Naive thymus-derived CD8-positive, alpha-beta T cell (primary cell): ENCODE data around the gene CYP1B1. TPM values are rescaled to one million over a fixed set of nuclear protein-coding genes. Genes with fewer than 3 reads are reported as not detected.
A peak's percentile ranks its signal among the peaks of the same experiment; 100 is the strongest.

Experiments
- ATAC-seq, 2 donors: fragments of 150-1000 bp; cut with Tn5 transposase in 1 of 2; sonication (Bioruptor Pico), chemical (Tn5 transposase) in 1 of 2; 1 replicate in 1 of 2; 2 replicates in 1 of 2; pipeline ENCODE4 v1.10.0; 2021; ENCODE audit warnings: mild to moderate bottlenecking in 2 of 2, moderate library complexity in 2 of 2
- POLR2A ChIA-PET: fragments of 350-600 bp; sonication (Branson Sonifier 250); formaldehyde crosslinking; loops from one replicate; lab custom pipeline; 2021; ENCODE audit warnings: antibody characterized with exemption; lab: Charles Lee
- DNase-seq, 10 donors: peaks; one replicate each; pipeline versions ENCODE4 v3.0.0 to v3.0.0-alpha.2; 2020 to 2022
- H3K27ac Mint-ChIP-seq, 10 donors: one replicate each; pipeline ENCODE4 v1.8.0; 2020 to 2022; ENCODE audit warnings: mild to moderate bottlenecking in 10 of 10, mixed read lengths in 10 of 10, moderate library complexity in 4 of 10, inconsistent platforms in 1 of 10
- H3K27me3 Mint-ChIP-seq, 5 donors: one replicate each; pipeline ENCODE4 v1.8.0; 2021 to 2022; ENCODE audit warnings: mixed read lengths in 5 of 5
- H3K36me3 Mint-ChIP-seq, 3 donors: one replicate each; pipeline ENCODE4 v1.8.0; 2020 to 2022; ENCODE audit warnings: mixed read lengths in 3 of 3, mild to moderate bottlenecking in 2 of 3, inconsistent platforms in 1 of 3
- H3K4me1 Mint-ChIP-seq, 4 donors: one replicate each; pipeline ENCODE4 v1.8.0; 2021 to 2022; ENCODE audit warnings: mixed read lengths in 4 of 4
- H3K4me3 Mint-ChIP-seq, 10 donors: one replicate each; pipeline ENCODE4 v1.8.0; 2020 to 2022; ENCODE audit warnings: mild to moderate bottlenecking in 10 of 10, mixed read lengths in 10 of 10, moderate library complexity in 6 of 10, inconsistent platforms in 1 of 10
- H3K9me3 Mint-ChIP-seq, 9 donors: one replicate each; pipeline ENCODE4 v1.8.0; 2020 to 2022; ENCODE audit warnings: mixed read lengths in 9 of 9, mild to moderate bottlenecking in 3 of 9, inconsistent platforms in 1 of 9, moderate library complexity in 1 of 9
- polyA plus RNA-seq, 3 donors: library from polyadenylated mRNA; unstranded; fragments of 300-500 nt; fragmentation: Illumina TruSeq; gene quantifications; one replicate each; pipeline ENCODE4 v1.2.3, GENCODE V29; 2021
- total RNA-seq, 8 experiments: library from RNA in 2 of 8; stranded (reverse) in 2 of 8; gene quantifications; one replicate each; pipeline ENCODE4 v1.2.3 and lab custom pipeline; 2021 to 2026

The CYP1B1 gene
- total and polyA plus RNA-seq, 5 experiments from 2014 or later: 0.10 to 3.9 (median 1.2) TPM; not detected in 1

- no peak for ATAC-seq
- no peak overlapping the region for H3K27ac Mint-ChIP-seq
- peaks cover 14 to 51% (median 24%) of the 10 kb centered on the region in 5 donors for H3K27me3 Mint-ChIP-seq
- POLR2A ChIA-PET: no interaction called here
- H3K36me3 Mint-ChIP-seq: peaks cover 0 to 8% (median 0%) of the 10 kb centered on the region in 3 donors
- DNase-seq: no peak
- H3K9me3 Mint-ChIP-seq: peaks cover 0 to 15% (median 1%) of the 10 kb centered on the region in 9 donors
- H3K4me1 Mint-ChIP-seq: no peaks in the 10 kb centered on the region
- H3K4me3 Mint-ChIP-seq: no peak overlapping the region
Observed at GRCh38 chr2:38109732-38110181, 33.8 kb upstream of the CYP1B1 start.

- POLR2A ChIA-PET: no interaction called here
- Mint-ChIP-seq H3K27me3 (peaks cover 13 to 44% (median 24%) of the 10 kb centered on the region in 5 donors), H3K27ac (no peak overlapping the region), H3K4me1 (no peaks in the 10 kb centered on the region), H3K4me3 (no peak overlapping the region), H3K9me3 (peaks cover 0 to 15% (median 6%) of the 10 kb centered on the region in 9 donors), H3K36me3 (peaks cover 0 to 11% (median 0%) of the 10 kb centered on the region in 3 donors)
- no peak for DNase-seq
- no peak for ATAC-seq
Observed at GRCh38 chr2:38108907-38109731, 33.2 kb upstream of the CYP1B1 start.

GRCh38 chr2:38107738-38108410, 31.9 kb upstream of the CYP1B1 start:
- Mint-ChIP-seq H3K4me3 (no peak overlapping the region), H3K4me1 (no peaks in the 10 kb centered on the region), H3K27ac (no peak overlapping the region), H3K9me3 (peaks cover 0 to 28% (median 9%) of the 10 kb centered on the region in 9 donors), H3K27me3 (peaks cover 12 to 32% (median 24%) of the 10 kb centered on the region in 5 donors), H3K36me3 (peaks cover 2 to 14% (median 8%) of the 10 kb centered on the region in 3 donors)
- POLR2A ChIA-PET: no interaction called here
- no peak for ATAC-seq
- DNase-seq: no peak

- Mint-ChIP-seq H3K4me1 (no peaks in the 10 kb centered on the region), H3K36me3 (peaks cover 2 to 14% (median 8%) of the 10 kb centered on the region in 3 donors), H3K27ac (peak overlapping the region in 1 of 10 donors; percentile 51), H3K9me3 (peaks cover 0 to 25% (median 14%) of the 10 kb centered on the region in 9 donors), H3K4me3 (no peak overlapping the region), H3K27me3 (peaks cover 9 to 29% (median 13%) of the 10 kb centered on the region in 5 donors)
- POLR2A ChIA-PET: no interaction called here
- no peak for ATAC-seq
- no peak for DNase-seq
Observed at GRCh38 chr2:38106405-38107094, 30.6 kb upstream of the CYP1B1 start.

- peaks cover 0 to 21% (median 13%) of the 10 kb centered on the region in 9 donors for H3K9me3 Mint-ChIP-seq
- DNase-seq: no peak
- ATAC-seq: no peak
- POLR2A ChIA-PET: no interaction called here
- no peak overlapping the region for H3K4me3 Mint-ChIP-seq
- no peaks in the 10 kb centered on the region for H3K4me1 Mint-ChIP-seq
- H3K36me3 Mint-ChIP-seq: peaks cover 2 to 10% (median 8%) of the 10 kb centered on the region in 3 donors
- peak overlapping the region in 2 of 10 donors; percentile 51 to 53 for H3K27ac Mint-ChIP-seq
- peaks cover 6 to 27% (median 9%) of the 10 kb centered on the region in 5 donors for H3K27me3 Mint-ChIP-seq
Observed at GRCh38 chr2:38105922-38106321, 30.0 kb upstream of the CYP1B1 start.

- POLR2A ChIA-PET: no interaction called here
- no peak overlapping the region for H3K27ac Mint-ChIP-seq
Observed at GRCh38 chr2:38104598-38104997, 28.6 kb upstream of the CYP1B1 start.

GRCh38 chr2:38100328-38100727, 24.4 kb upstream of the CYP1B1 start:
- Mint-ChIP-seq H3K4me1 (peaks cover 0 to 11% (median 8%) of the 10 kb centered on the region in 4 donors), H3K9me3 (peaks cover 0 to 21% (median 10%) of the 10 kb centered on the region in 9 donors), H3K27me3 (peaks cover 38 to 65% (median 48%) of the 10 kb centered on the region in 5 donors), H3K36me3 (peaks cover 2 to 10% (median 8%) of the 10 kb centered on the region in 3 donors), H3K27ac (no peak overlapping the region), H3K4me3 (no peak overlapping the region)
- ATAC-seq (no peak), DNase-seq (no peak)
- POLR2A ChIA-PET: no interaction called here

More at GRCh38 chr2:38104598-38104997, 28.6 kb upstream of the CYP1B1 start:
- Mint-ChIP-seq H3K27me3 (peaks cover 12 to 37% (median 17%) of the 10 kb centered on the region in 5 donors), H3K9me3 (peaks cover 0 to 21% (median 13%) of the 10 kb centered on the region in 9 donors), H3K4me3 (no peak overlapping the region), H3K36me3 (peaks cover 2 to 10% (median 8%) of the 10 kb centered on the region in 3 donors), H3K4me1 (no peaks in the 10 kb centered on the region)
- DNase-seq: no peak
- ATAC-seq: no peak

GRCh38 chr2:38099099-38100028, 23.4 kb upstream of the CYP1B1 start:
- H3K27me3 Mint-ChIP-seq: peaks cover 37 to 63% (median 55%) of the 10 kb centered on the region in 5 donors
- POLR2A ChIA-PET: no interaction called here
- no peak for DNase-seq
- peaks cover 0 to 19% (median 8%) of the 10 kb centered on the region in 9 donors for H3K9me3 Mint-ChIP-seq
- ATAC-seq: no peak
- no peak overlapping the region for H3K27ac Mint-ChIP-seq
- H3K4me3 Mint-ChIP-seq: no peak overlapping the region
- H3K36me3 Mint-ChIP-seq: peaks cover 2 to 8% (median 8%) of the 10 kb centered on the region in 3 donors
- H3K4me1 Mint-ChIP-seq: peaks cover 0 to 11% (median 9%) of the 10 kb centered on the region in 4 donors

GRCh38 chr2:38098421-38099098, 22.6 kb upstream of the CYP1B1 start:
- ATAC-seq: no peak
- POLR2A ChIA-PET: no interaction called here
- Mint-ChIP-seq H3K4me1 (peaks cover 0 to 11% (median 9%) of the 10 kb centered on the region in 4 donors), H3K9me3 (peaks cover 0 to 13% (median 7%) of the 10 kb centered on the region in 9 donors), H3K36me3 (peaks cover 2 to 7% (median 5%) of the 10 kb centered on the region in 3 donors), H3K27me3 (peaks cover 40 to 65% (median 59%) of the 10 kb centered on the region in 5 donors), H3K4me3 (peak overlapping the region in 1 of 10 donors; percentile 7), H3K27ac (peak overlapping the region in 1 of 10 donors; percentile 25)
- no peak for DNase-seq

- Mint-ChIP-seq H3K27me3 (peaks cover 38 to 68% (median 65%) of the 10 kb centered on the region in 5 donors), H3K4me1 (peaks cover 0 to 11% (median 9%) of the 10 kb centered on the region in 4 donors), H3K9me3 (peaks cover 0 to 8% (median 4%) of the 10 kb centered on the region in 9 donors), H3K36me3 (peaks cover 0 to 5% (median 0%) of the 10 kb centered on the region in 3 donors), H3K4me3 (peak overlapping the region in 1 of 10 donors; percentile 7), H3K27ac (no peak overlapping the region)
- POLR2A ChIA-PET: no interaction called here
- ATAC-seq (no peak), DNase-seq (no peak)
Observed at GRCh38 chr2:38097988-38098385, 22.0 kb upstream of the CYP1B1 start.
